HT-29 (cell line): Measurements from ENCODE around the gene EHF. TPM values are rescaled to one million over a fixed set of nuclear protein-coding genes. Genes with fewer than 3 reads are reported as not detected.

Source experiments
- DNase-seq: peaks from one replicate; pipeline ENCODE4 v3.0.0-alpha.2; 2015; ENCODE audit warnings: low spot score
- total RNA-seq: library from RNA; depleted of rRNA; stranded (reverse); fragments of >200 nt; shearing (Covaris generic); gene quantifications from 2 replicates; pipeline ENCODE4 v1.2.3, GENCODE V29; 2014

EHF gene
- total RNA-seq, 1 experiment from 2014 or later = 320 TPM

DNA sequence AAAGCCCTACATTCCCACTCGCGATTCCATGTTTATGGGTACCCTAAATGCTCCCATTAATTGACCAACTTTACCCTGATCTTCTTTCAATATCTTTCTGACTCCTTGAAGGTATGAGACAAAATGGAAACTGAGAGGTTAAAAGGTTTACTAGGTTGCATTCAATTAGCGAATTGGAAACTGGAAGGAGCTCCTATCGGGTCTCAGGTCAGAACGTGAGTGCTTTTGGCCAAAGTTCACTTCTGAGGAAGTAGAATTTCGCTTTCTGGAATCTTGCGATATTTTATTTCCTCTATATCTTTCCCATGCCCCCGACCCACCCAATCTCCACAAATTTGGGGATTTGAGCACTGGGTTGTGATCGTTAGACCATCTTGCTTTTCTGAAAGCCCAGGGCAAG lies 2.6 kb downstream of the EHF start:
- DNase-seq = peak; percentile 74

DNA sequence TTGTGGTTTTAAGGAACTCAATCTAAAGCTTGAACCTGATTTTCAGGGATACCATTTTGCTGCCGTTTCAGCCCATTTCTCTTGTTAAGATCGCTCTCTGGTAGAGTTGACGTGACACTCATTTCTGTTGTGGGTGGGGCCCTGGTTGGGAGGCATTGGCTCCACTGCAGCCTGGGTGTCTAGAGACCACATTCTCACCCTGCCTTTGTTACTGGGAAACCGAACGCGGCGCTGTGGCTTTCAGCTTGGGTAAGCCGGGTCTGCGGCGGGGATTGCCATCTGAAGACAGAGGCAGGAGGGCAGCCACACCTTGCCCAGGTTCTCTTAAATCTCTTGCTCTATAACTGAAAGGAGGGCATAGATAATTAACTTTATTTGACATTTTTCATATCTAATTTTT lies 3.2 kb downstream of the EHF start:
- peak; percentile 90 for DNase-seq

- DNase-seq = no peak
These were observed 4.7 kb downstream of the EHF start for GRCh38 chr11:34625576-34625975.

- peak; percentile 20 for DNase-seq
These were observed 5.5 kb downstream of the EHF start for GRCh38 chr11:34626393-34626792.

- DNase-seq = peak; percentile 15
These were observed 6.3 kb downstream of the EHF start for GRCh38 chr11:34627197-34627596.

DNA sequence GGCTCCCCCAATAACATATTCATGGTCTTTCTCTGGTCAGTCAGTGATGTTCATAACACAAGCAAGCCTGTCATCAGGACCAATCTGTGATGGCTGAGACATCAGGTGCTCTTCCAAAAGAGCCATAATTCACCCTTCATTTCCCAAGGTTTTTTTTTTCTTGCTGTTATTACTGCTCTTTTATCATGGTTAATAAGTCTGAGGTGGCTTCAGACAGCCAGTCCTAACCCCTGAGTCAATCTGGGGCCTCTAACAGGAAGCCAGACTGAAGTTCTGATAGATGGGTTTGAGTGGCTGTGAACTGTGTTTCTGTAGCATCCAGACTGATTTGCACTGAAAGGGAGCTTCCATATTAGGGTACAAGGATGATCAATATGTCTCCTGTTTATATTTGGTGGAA lies 8.8 kb downstream of the EHF start:
- DNase-seq = peak; percentile 51

GRCh38 chr11:34630544-34630943 lies 9.7 kb downstream of the EHF start:
- no peak for DNase-seq

GRCh38 chr11:34631297-34631696 lies 10.4 kb downstream of the EHF start:
- peak; percentile 58 for DNase-seq

- peak; percentile 83 for DNase-seq
These were observed 10.8 kb downstream of the EHF start for GRCh38 chr11:34631737-34632104.

DNA sequence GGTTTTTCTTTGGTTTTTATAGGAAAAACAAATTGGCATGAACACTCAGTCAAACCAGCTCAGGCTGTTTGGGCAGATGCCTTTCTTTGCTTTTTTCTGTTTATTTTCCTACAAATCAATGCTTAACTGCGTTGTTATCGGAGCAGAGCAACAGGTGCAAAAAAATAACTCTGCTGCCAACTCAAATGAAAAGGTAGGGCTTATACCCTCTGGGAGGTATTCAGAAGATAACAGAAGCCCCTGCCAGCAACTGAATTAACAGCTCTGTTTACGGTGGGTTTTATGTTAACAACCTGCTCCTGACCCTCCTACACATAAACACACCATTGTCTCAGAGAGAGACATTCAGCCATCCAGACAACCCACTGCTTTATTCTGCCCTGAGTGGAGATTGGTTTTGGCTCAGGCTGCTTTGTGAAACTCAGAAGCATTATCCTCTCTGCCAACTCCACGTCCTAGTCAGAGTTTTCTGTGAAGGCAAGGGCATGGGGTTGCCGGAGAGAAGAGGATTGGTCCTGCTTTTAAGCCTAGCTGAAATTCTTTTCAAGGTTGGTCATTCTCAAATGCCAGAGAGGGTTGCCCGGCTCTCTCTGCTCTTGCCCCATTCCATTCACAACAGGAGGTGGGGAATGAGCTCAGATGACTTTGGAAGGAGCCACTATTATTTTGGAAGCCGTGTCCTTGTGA lies 11.4 kb downstream of the EHF start:
- peak; percentile 80 for DNase-seq

- DNase-seq = no peak
These were observed 12.7 kb downstream of the EHF start for GRCh38 chr11:34633640-34633989.

DNA sequence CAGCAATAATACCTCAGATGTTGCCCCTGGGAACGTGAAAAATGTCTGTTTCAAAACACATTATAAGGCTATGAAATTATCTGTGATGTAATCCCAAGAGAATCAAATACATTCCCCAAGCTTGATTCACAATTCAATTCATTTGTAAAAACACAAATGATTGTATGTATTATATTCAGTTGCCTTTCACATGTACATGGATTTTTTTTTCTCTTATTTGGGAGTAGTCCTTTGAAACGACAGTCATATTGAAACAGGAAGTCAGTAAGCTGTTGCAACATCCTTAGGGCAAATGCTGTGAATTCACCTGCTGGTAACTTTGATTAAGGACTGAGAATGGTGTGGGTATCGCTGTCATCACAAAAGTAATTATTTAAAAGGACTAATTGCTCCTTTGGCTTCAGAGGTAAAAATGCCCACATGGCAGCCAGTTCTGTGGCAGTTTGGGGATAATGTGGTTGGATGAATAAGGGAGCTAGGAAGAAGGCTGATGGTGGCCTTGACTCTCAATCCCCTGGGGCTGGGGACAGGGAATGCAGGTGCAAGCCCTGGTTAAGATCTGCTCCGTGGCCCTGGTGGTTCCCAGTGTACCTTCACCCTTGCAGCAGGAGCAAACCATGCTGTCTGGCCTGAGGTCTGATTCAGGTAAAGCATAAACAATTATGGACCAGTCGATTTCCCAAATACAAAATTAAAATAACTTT lies 13.2 kb downstream of the EHF start:
- peak; percentile 66 for DNase-seq

GRCh38 chr11:34634694-34635062 lies 13.8 kb downstream of the EHF start:
- DNase-seq = no peak

DNA sequence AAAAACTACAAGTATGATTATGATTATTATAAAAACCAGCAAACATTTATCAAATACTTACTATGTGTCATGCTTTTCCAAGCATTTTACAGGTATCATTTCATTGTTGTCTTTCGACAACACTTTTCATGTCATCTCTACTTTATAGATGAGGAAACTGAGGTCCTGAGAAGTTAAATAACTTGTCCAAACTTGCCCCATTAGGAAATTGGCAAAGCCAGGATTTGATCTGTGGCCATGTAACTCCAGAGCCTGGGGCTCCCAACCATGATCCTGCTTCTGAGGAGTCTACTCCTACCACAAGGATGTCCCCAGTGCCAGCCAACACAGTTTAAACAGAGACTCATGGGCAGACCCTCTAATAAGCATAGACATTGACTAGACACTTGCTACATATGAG lies 15.2 kb downstream of the EHF start:
- no peak for DNase-seq

- DNase-seq = no peak
These were observed 16.4 kb downstream of the EHF start for GRCh38 chr11:34637303-34637702.

DNA sequence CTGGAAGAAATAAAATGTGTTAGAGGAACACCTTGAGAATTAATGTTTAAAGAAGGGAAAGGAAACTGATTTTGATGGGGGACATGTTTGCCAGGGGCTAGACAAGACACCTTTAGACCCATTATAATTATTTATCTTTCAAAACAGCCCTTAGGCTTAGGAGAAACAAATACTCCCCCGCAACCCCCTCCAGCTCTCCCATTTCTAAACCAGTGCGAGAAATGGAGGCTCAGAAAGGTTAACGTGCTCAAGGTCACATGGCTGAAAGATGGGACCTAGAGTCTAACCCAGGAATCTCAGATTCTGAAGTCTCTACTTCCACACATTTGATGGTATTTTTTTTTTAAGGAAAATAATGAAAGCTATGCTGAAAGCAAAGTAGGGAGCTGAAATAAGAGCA lies 18.0 kb downstream of the EHF start:
- no peak for DNase-seq

DNA sequence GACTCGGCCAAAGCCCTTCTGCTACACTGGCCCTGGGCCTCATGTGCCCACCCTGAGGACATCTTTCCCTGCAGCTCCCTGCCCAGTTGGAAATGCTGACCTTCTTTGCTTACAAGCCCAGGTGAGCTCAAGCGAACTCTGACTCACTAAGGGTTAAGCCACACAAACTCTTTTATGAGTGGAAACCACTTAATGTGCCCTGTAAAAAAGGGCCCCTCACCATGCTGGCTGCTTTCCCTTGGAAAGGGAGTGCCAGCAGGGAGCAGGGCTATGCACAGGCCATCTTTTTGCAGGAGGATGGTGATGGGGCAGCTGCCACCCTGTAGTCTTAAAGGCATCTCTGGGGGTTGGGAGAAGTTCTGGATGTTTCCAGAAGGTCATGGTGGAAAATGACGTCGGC lies 18.7 kb downstream of the EHF start:
- DNase-seq = peak; percentile 82

- DNase-seq = peak; percentile 98
These were observed 19.4 kb downstream of the EHF start for GRCh38 chr11:34640050-34640923.

DNA sequence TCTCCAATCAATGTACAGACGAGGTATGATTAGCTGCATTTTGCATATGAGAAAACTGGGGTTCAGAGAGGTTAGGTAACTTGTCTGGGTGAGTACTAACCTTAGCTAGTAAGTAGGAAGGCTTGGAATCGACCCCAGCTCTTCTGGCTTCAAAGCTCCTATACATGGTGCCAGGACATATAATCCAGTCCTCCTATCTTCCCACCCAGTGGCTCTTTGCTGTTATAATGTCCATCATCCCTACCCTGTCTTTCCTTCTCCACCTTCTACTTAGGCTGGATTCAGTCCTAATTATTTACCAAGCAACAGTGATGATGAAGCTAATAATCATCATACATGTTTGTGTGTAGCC lies 20.0 kb downstream of the EHF start:
- peak; percentile 60 for DNase-seq

DNA sequence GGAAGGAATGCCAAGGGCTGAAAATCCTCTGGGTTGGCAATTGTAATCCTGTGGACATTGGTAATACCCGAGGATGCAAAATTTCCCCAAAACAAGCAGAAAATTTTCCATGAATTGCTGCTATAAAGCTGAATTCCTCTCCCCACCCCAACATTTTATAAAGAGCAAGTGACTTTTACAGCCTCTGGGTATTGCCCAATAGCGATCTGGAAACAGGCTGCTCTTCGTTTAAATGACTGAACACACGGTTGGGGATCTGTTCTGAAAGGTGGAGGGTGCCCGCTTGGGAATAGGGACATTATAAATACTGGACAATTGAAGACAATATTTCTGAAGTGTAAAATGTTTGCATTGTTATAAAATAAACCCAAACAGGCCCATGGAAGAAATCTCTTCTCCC lies 20.6 kb downstream of the EHF start:
- DNase-seq = peak; percentile 82

DNA sequence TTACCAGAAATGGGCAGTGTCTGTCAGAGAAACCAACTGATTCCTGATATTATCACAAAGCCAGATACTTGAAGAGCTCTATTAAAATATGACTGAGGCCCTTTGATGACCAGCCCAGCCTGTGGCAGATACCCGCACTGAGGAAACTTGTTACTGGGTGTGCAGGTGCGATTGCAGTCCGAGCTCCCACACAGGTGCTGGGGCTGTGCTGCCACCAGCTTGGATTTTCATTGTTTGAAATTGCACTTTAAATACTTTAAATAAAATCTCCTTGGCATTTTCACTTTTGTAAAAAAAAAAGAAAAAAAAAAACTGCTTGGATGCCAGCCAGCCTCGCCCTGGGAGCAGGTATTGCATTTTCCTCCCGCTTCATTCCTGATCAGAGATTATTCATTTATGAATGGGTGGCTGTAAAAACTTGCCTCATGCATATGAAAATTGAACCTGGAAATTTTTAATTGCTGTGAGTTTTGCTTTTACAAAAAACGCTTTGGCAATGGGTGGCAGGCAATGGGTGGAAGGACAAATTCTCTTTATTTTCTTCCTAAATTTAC lies 21.2 kb downstream of the EHF start:
- DNase-seq = no peak

- DNase-seq = no peak
These were observed 22.0 kb downstream of the EHF start for GRCh38 chr11:34642873-34643272.
